HCT116 (cell line): ENCODE data around the gene SLC25A47. TPM values are rescaled to one million over a fixed set of nuclear protein-coding genes. Genes with fewer than 3 reads are reported as not detected.

ENCODE experiments used
- ATAC-seq: fragments of 200-7000 bp; cut with Tn5 transposase; 2 replicates; pipeline ENCODE4 v1.9.1; 2020; ENCODE audit warnings: mild to moderate bottlenecking, moderate library complexity
- BruUV-seq: library from RNA; stranded (reverse); fragments of 400-500 nt; replicated peaks from 2 replicates; lab custom pipeline; 2021; lab: Mats Ljungman, UMichigan
- CTCF ChIA-PET: fragments of 300-600 bp; sonication (Branson Sonifier 250); formaldehyde crosslinking; loops from one replicate; lab custom pipeline; 2021; ENCODE audit warnings: antibody characterized with exemption; lab: Charles Lee
- POLR2A ChIA-PET: fragments of 300-600, 350-600 bp; sonication (Branson Sonifier 250); formaldehyde crosslinking; loops from one replicate; lab custom pipeline; 2021; ENCODE audit warnings: antibody characterized with exemption; lab: Charles Lee
- RAD21 ChIA-PET, 2 experiments: fragments of 300-600 bp; sonication (Branson Sonifier 250); formaldehyde crosslinking; loops; one replicate each; lab custom pipeline; 2023; ENCODE audit warnings: low total read pairs in 2 of 2; ENCODE audit not compliant: uncharacterized antibody in 2 of 2, unreplicated experiment in 2 of 2, low non-redundant PET in 1 of 2; lab: Charles Lee
- DNase-seq: peaks from one replicate; pipeline ENCODE4 v3.0.0-alpha.2; 2010; ENCODE audit warnings: low read depth, low spot score
- H2AFZ ChIP-seq: fragments of 200-600 bp; shearing (Covaris generic), sonication (generic); 2 replicates; pipeline ENCODE4 v1.6.1; 2017; ENCODE audit warnings: low read depth, mixed run types, mixed read lengths, antibody characterized with exemption, low read length; ENCODE audit not compliant: poor library complexity, severe bottlenecking
- H3K27ac ChIP-seq: 2 replicates; pipeline ENCODE4 v1.5.1; 2012; ENCODE audit warnings: low read depth, low read length
- H3K27me3 ChIP-seq: fragments of 200-600 bp; sonication (generic); 2 replicates; pipeline ENCODE4 v1.6.1; 2016; ENCODE audit warnings: mixed run types, low read length, mixed read lengths; ENCODE audit not compliant: insufficient read depth
- H3K36me3 ChIP-seq, 2 experiments: fragments of 200-500 bp in 1 of 2; fragments of 200-600 bp in 1 of 2; sonication (Bioruptor generic) in 1 of 2; sonication (generic) in 1 of 2; 2 replicates each; pipeline versions ENCODE4 v1.5.1 to v1.6.1; 2014 to 2016; ENCODE audit warnings: low read length in 2 of 2, inconsistent platforms in 1 of 2, mixed read lengths in 1 of 2, mixed run types in 1 of 2; ENCODE audit not compliant: insufficient read depth in 2 of 2, control insufficient read depth in 1 of 2
- H3K4me1 ChIP-seq, 2 experiments: fragments of 200-600 bp in 1 of 2; sonication (generic) in 1 of 2; 2 replicates each; pipeline versions ENCODE4 v1.5.1 to v1.6.1; 2012 to 2017; ENCODE audit warnings: low read length in 2 of 2, inconsistent platforms in 1 of 2, mild to moderate bottlenecking in 1 of 2, mixed read lengths in 1 of 2, mixed run types in 1 of 2, moderate library complexity in 1 of 2; ENCODE audit not compliant: insufficient read depth in 2 of 2, control insufficient read depth in 1 of 2
- H3K4me2 ChIP-seq: fragments of 200-600 bp; sonication (generic); 2 replicates; pipeline ENCODE4 v1.6.1; 2017; ENCODE audit warnings: mixed run types, low read length, mixed read lengths
- H3K4me3 ChIP-seq, 2 experiments: fragments of 200-600 bp in 1 of 2; sonication (generic) in 1 of 2; replicated peaks in 1 of 2; 2 replicates each; pipeline ENCODE4 v1.5.1; 2011 to 2016; ENCODE audit warnings: low read length in 2 of 2, control low read depth in 1 of 2, low read depth in 1 of 2, mild to moderate bottlenecking in 1 of 2, mixed read lengths in 1 of 2, mixed run types in 1 of 2
- H3K79me2 ChIP-seq: fragments of 200-600 bp; sonication (generic); 2 replicates; pipeline ENCODE4 v1.6.1; 2017; ENCODE audit warnings: mild to moderate bottlenecking, mixed run types, low read length, moderate library complexity, mixed read lengths; ENCODE audit not compliant: insufficient read depth
- H3K9ac ChIP-seq: fragments of 200-600 bp; sonication (generic); 2 replicates; pipeline ENCODE4 v1.6.1; 2016; ENCODE audit warnings: low read length, mixed read lengths
- H3K9me2 ChIP-seq: fragments of 200-600 bp; sonication (generic), shearing (Covaris generic); 2 replicates; pipeline ENCODE4 v1.6.1; 2017; ENCODE audit warnings: mixed run types, mild to moderate bottlenecking, moderate library complexity; ENCODE audit not compliant: insufficient read depth
- H3K9me3 ChIP-seq, 2 experiments: fragments of 200-500 bp in 1 of 2; fragments of 200-600 bp in 1 of 2; sonication (Bioruptor generic) in 1 of 2; sonication (generic) in 1 of 2; 2 replicates each; pipeline ENCODE4 v1.6.1; 2014 to 2017; ENCODE audit warnings: low read length in 2 of 2, mixed read lengths in 2 of 2, inconsistent platforms in 1 of 2, low read depth in 1 of 2, mild to moderate bottlenecking in 1 of 2, mixed run types in 1 of 2, moderate library complexity in 1 of 2; ENCODE audit not compliant: control insufficient read depth in 1 of 2, insufficient read depth in 1 of 2
- H4K20me1 ChIP-seq: fragments of 200-600 bp; sonication (generic), shearing (Covaris generic); 2 replicates; pipeline ENCODE4 v1.6.1; 2017; ENCODE audit warnings: mixed run types, mild to moderate bottlenecking, moderate library complexity; ENCODE audit not compliant: insufficient read depth
- EGR1 ChIP-seq: IDR thresholded peaks from 2 replicates; pipeline ENCODE4 v1.6.1; 2012; ENCODE audit warnings: low read depth
- EZH2 ChIP-seq: fragments of 200-600 bp; sonication (generic); IDR thresholded peaks from 2 replicates; pipeline ENCODE4 v1.6.1; 2017; ENCODE audit warnings: antibody characterized with exemption, mixed run types
- POLR2A ChIP-seq: IDR thresholded peaks from 2 replicates; pipeline ENCODE4 v1.7.0; 2011; ENCODE audit warnings: borderline replicate concordance; ENCODE audit not compliant: insufficient read depth, insufficient read length; ENCODE audit errors: extremely low read depth
- POLR2AphosphoS5 ChIP-seq: IDR thresholded peaks from 2 replicates; pipeline ENCODE4 v1.6.1; 2011; ENCODE audit warnings: mild to moderate bottlenecking, low read depth, low read length, moderate library complexity
- SP1 ChIP-seq: IDR thresholded peaks from 2 replicates; pipeline ENCODE4 v1.6.1; 2012; ENCODE audit warnings: low read depth
- SRF ChIP-seq: IDR thresholded peaks from 2 replicates; pipeline ENCODE4 v1.6.1; 2012; ENCODE audit warnings: low read depth
- ZBTB33 ChIP-seq: IDR thresholded peaks from 2 replicates; pipeline ENCODE4 v1.6.1; 2011; ENCODE audit warnings: mild to moderate bottlenecking, low read length, moderate library complexity; ENCODE audit not compliant: insufficient replicate concordance; ENCODE audit errors: extremely low read depth
- intact Hi-C: fragments of 100-400 bp; cut with micrococcal nuclease; formaldehyde crosslinking; loops from 2 replicates; pipeline ENCODE4 v1.10.0; 2022
- total RNA-seq: library from RNA; stranded (reverse); gene quantifications from one replicate; pipeline ENCODE4 v1.2.1, GENCODE V29; 2021; ENCODE audit not compliant: unreplicated experiment
- TF ChIP-seq, protein P1 (sequence below): IDR thresholded peaks from 2 replicates; pipeline ENCODE4 v1.6.1; 2012; ENCODE audit warnings: low read depth

The SLC25A47 gene
- total RNA-seq, 1 experiment from 2014 or later = 0.17 TPM

GRCh38 chr14:100286484-100287191 is 36.5 kb upstream of the SLC25A47 start:
- H3K27ac ChIP-seq = no peak overlapping the region
- intact Hi-C loops = loop anchor here (5.0 kb wide), 1 partner anchor 91 kb away; the partner anchor contains the start of gene WDR25
- CTCF ChIA-PET = interaction anchor here (3.6 kb wide), 1 partner anchor 10 kb away, joined by 19 read pairs; no protein-coding TSS in a partner anchor

More at GRCh38 chr14:100286484-100287191, 36.5 kb upstream of the SLC25A47 start:
- Histone ChIP-seq H3K79me2 (peaks cover 12% of the 10 kb centered on the region), H3K4me3 (no peak overlapping the region), H3K27me3 (no peaks in the 10 kb centered on the region), H3K4me1 (peaks cover 5 to 20% of the 10 kb centered on the region in 2 experiments; a peak in 2 of 4 replicates), H3K9me3 (no peaks in the 10 kb centered on the region), H3K4me2 (no peak overlapping the region), H3K9ac (no peak overlapping the region), H4K20me1 (0 out of 2 replicates have a peak, but pooled peaks cover 4% of the 10 kb centered on the region), H3K36me3 (no peaks in the 10 kb centered on the region; a peak in 1 of 4 replicates), H3K9me2 (no peaks in the 10 kb centered on the region), H2AFZ (no peak overlapping the region)
- no TSS peak for BruUV-seq
- ChIA-PET RAD21 (no interaction called here), POLR2A (no interaction called here)
- no peak for ATAC-seq
- no peak for TF ChIP-seq ZBTB33
- TF ChIP-seq, protein P1, sequence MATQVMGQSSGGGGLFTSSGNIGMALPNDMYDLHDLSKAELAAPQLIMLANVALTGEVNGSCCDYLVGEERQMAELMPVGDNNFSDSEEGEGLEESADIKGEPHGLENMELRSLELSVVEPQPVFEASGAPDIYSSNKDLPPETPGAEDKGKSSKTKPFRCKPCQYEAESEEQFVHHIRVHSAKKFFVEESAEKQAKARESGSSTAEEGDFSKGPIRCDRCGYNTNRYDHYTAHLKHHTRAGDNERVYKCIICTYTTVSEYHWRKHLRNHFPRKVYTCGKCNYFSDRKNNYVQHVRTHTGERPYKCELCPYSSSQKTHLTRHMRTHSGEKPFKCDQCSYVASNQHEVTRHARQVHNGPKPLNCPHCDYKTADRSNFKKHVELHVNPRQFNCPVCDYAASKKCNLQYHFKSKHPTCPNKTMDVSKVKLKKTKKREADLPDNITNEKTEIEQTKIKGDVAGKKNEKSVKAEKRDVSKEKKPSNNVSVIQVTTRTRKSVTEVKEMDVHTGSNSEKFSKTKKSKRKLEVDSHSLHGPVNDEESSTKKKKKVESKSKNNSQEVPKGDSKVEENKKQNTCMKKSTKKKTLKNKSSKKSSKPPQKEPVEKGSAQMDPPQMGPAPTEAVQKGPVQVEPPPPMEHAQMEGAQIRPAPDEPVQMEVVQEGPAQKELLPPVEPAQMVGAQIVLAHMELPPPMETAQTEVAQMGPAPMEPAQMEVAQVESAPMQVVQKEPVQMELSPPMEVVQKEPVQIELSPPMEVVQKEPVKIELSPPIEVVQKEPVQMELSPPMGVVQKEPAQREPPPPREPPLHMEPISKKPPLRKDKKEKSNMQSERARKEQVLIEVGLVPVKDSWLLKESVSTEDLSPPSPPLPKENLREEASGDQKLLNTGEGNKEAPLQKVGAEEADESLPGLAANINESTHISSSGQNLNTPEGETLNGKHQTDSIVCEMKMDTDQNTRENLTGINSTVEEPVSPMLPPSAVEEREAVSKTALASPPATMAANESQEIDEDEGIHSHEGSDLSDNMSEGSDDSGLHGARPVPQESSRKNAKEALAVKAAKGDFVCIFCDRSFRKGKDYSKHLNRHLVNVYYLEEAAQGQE = no peak
- no peak for TF ChIP-seq POLR2AphosphoS5
- no peak for TF ChIP-seq SRF
- TF ChIP-seq POLR2A = no peak
- no peak for TF ChIP-seq SP1
- TF ChIP-seq EZH2 = no peak
- no peak for TF ChIP-seq EGR1
- no peak for DNase-seq
